H1 (cell line): Measurements from ENCODE around the gene DHRS9. TPM values are rescaled to one million over a fixed set of nuclear protein-coding genes. Genes with fewer than 3 reads are reported as not detected.

Source experiments
- GABPA ChIP-seq: IDR thresholded peaks from 2 replicates; pipeline ENCODE4 v1.6.1; 2011; ENCODE audit warnings: mild to moderate bottlenecking, low read length, moderate library complexity, borderline replicate concordance; ENCODE audit not compliant: insufficient read depth
- HDAC2 ChIP-seq, 2 experiments: fragments of 300-600 bp in 1 of 2; sonication (generic) in 1 of 2; IDR thresholded peaks; 2 replicates each; pipeline ENCODE4 v1.6.1; 2011 to 2012; ENCODE audit warnings: low read depth in 2 of 2, low read length in 2 of 2, mild to moderate bottlenecking in 2 of 2, moderate library complexity in 2 of 2, borderline replicate concordance in 1 of 2, inconsistent platforms in 1 of 2
- SP2 ChIP-seq: IDR thresholded peaks from 2 replicates; pipeline ENCODE4 v1.6.1; 2012; ENCODE audit warnings: mild to moderate bottlenecking, low read length, inconsistent platforms
- polyA plus RNA-seq, 7 experiments: library from polyadenylated mRNA; depleted of rRNA in 3 of 7; stranded (reverse) in 5 of 7; unstranded in 2 of 7; fragments of >200 nt in 5 of 7; fragments of 200-250 nt in 2 of 7; gene quantifications; 1 replicate in 5 of 7; 2 replicates in 1 of 7; 4 replicates in 1 of 7; pipeline versions ENCODE4 v1.2.1 to v1.2.3, GENCODE V29; 2011 to 2013; ENCODE audit warnings: missing spikeins in 2 of 7, mixed read lengths in 2 of 7
- total RNA-seq: library from RNA; stranded (reverse); fragmentation: NEBNext Ultra II Directional; extraction: Animal tissue kit (Norgen Biotek cat#: 25700); gene quantifications from 2 replicates; pipeline ENCODE4 v1.2.1, GENCODE V29; 2021
- TF ChIP-seq, protein P1 (sequence below): fragments of 300-600 bp; sonication (generic); IDR thresholded peaks from 2 replicates; pipeline ENCODE4 v1.7.1; 2012; ENCODE audit warnings: low read length, moderate library complexity, mild to moderate bottlenecking, inconsistent platforms; ENCODE audit not compliant: insufficient replicate concordance
- TF ChIP-seq, protein P2 (sequence below): IDR thresholded peaks from 2 replicates; pipeline ENCODE4 v1.6.1; 2011; ENCODE audit warnings: low read depth, mild to moderate bottlenecking, low read length; ENCODE audit not compliant: insufficient read depth
- TF ChIP-seq, protein P3 (sequence below), 3 experiments: IDR thresholded peaks; 1 replicate in 2 of 3; 2 replicates in 1 of 3; pipeline versions ENCODE4 v1.5.1 to v1.6.1; 2011; ENCODE audit warnings: low read length in 3 of 3, mild to moderate bottlenecking in 3 of 3, inconsistent platforms in 2 of 3, low read depth in 1 of 3, moderate library complexity in 1 of 3; ENCODE audit not compliant: insufficient read depth in 1 of 3; ENCODE audit errors: control extremely low read depth in 1 of 3

DHRS9 gene
- total and polyA plus RNA-seq, 2 of the 8 experiments (the other 6 are each of a cell fraction or from before 2014, with no cell fraction given) = not detected

DNA sequence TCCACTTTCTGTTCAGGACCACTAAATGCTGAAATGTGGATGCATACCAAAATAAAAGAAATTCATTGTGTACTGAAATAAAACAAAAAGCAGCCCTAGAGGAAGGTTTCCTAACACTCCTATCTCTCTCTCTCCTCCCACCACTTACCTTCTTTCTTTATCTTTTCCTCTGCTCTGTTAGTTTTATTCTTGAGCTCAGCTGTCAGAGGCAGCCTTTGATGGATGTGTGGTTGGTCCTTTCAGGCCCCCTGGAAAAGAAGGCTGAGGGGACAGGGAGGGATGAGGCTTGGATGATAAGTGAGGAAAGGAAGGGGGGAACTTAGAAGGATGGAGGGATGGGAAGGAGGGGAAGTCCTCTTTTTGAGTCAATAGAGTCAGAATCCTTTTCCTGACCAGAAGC is 47.6 kb downstream of the DHRS9 start (continued):
- TF ChIP-seq, protein P1, sequence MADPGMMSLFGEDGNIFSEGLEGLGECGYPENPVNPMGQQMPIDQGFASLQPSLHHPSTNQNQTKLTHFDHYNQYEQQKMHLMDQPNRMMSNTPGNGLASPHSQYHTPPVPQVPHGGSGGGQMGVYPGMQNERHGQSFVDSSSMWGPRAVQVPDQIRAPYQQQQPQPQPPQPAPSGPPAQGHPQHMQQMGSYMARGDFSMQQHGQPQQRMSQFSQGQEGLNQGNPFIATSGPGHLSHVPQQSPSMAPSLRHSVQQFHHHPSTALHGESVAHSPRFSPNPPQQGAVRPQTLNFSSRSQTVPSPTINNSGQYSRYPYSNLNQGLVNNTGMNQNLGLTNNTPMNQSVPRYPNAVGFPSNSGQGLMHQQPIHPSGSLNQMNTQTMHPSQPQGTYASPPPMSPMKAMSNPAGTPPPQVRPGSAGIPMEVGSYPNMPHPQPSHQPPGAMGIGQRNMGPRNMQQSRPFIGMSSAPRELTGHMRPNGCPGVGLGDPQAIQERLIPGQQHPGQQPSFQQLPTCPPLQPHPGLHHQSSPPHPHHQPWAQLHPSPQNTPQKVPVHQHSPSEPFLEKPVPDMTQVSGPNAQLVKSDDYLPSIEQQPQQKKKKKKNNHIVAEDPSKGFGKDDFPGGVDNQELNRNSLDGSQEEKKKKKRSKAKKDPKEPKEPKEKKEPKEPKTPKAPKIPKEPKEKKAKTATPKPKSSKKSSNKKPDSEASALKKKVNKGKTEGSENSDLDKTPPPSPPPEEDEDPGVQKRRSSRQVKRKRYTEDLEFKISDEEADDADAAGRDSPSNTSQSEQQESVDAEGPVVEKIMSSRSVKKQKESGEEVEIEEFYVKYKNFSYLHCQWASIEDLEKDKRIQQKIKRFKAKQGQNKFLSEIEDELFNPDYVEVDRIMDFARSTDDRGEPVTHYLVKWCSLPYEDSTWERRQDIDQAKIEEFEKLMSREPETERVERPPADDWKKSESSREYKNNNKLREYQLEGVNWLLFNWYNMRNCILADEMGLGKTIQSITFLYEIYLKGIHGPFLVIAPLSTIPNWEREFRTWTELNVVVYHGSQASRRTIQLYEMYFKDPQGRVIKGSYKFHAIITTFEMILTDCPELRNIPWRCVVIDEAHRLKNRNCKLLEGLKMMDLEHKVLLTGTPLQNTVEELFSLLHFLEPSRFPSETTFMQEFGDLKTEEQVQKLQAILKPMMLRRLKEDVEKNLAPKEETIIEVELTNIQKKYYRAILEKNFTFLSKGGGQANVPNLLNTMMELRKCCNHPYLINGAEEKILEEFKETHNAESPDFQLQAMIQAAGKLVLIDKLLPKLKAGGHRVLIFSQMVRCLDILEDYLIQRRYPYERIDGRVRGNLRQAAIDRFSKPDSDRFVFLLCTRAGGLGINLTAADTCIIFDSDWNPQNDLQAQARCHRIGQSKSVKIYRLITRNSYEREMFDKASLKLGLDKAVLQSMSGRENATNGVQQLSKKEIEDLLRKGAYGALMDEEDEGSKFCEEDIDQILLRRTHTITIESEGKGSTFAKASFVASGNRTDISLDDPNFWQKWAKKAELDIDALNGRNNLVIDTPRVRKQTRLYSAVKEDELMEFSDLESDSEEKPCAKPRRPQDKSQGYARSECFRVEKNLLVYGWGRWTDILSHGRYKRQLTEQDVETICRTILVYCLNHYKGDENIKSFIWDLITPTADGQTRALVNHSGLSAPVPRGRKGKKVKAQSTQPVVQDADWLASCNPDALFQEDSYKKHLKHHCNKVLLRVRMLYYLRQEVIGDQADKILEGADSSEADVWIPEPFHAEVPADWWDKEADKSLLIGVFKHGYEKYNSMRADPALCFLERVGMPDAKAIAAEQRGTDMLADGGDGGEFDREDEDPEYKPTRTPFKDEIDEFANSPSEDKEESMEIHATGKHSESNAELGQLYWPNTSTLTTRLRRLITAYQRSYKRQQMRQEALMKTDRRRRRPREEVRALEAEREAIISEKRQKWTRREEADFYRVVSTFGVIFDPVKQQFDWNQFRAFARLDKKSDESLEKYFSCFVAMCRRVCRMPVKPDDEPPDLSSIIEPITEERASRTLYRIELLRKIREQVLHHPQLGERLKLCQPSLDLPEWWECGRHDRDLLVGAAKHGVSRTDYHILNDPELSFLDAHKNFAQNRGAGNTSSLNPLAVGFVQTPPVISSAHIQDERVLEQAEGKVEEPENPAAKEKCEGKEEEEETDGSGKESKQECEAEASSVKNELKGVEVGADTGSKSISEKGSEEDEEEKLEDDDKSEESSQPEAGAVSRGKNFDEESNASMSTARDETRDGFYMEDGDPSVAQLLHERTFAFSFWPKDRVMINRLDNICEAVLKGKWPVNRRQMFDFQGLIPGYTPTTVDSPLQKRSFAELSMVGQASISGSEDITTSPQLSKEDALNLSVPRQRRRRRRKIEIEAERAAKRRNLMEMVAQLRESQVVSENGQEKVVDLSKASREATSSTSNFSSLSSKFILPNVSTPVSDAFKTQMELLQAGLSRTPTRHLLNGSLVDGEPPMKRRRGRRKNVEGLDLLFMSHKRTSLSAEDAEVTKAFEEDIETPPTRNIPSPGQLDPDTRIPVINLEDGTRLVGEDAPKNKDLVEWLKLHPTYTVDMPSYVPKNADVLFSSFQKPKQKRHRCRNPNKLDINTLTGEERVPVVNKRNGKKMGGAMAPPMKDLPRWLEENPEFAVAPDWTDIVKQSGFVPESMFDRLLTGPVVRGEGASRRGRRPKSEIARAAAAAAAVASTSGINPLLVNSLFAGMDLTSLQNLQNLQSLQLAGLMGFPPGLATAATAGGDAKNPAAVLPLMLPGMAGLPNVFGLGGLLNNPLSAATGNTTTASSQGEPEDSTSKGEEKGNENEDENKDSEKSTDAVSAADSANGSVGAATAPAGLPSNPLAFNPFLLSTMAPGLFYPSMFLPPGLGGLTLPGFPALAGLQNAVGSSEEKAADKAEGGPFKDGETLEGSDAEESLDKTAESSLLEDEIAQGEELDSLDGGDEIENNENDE = no peak
- TF ChIP-seq SP2 = no peak
- TF ChIP-seq, protein P2, sequence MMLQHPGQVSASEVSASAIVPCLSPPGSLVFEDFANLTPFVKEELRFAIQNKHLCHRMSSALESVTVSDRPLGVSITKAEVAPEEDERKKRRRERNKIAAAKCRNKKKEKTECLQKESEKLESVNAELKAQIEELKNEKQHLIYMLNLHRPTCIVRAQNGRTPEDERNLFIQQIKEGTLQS = no peak
- TF ChIP-seq, protein P3, sequence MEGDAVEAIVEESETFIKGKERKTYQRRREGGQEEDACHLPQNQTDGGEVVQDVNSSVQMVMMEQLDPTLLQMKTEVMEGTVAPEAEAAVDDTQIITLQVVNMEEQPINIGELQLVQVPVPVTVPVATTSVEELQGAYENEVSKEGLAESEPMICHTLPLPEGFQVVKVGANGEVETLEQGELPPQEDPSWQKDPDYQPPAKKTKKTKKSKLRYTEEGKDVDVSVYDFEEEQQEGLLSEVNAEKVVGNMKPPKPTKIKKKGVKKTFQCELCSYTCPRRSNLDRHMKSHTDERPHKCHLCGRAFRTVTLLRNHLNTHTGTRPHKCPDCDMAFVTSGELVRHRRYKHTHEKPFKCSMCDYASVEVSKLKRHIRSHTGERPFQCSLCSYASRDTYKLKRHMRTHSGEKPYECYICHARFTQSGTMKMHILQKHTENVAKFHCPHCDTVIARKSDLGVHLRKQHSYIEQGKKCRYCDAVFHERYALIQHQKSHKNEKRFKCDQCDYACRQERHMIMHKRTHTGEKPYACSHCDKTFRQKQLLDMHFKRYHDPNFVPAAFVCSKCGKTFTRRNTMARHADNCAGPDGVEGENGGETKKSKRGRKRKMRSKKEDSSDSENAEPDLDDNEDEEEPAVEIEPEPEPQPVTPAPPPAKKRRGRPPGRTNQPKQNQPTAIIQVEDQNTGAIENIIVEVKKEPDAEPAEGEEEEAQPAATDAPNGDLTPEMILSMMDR (IDR thresholded peaks at IDR 0.05; ENCODE audit: control extremely low read depth in 1 of 3, insufficient read depth in 1 of 3, low read depth in 1 of 3, low read length in 3 of 3) = no peak
- TF ChIP-seq HDAC2 (IDR thresholded peaks at IDR 0.05; ENCODE audit: borderline replicate concordance in 1 of 2, low read depth in 2 of 2, low read length in 2 of 2) = no peak
- no peak for TF ChIP-seq GABPA
